ENCODE results near the gene MTSS2. TPM values are rescaled to one million over a fixed set of nuclear protein-coding genes. Genes with fewer than 3 reads are reported as not detected.

MTSS2 gene
- total RNA-seq, 2 donors from 2014 or later = 0.70 to 1.5 TPM

DNA sequence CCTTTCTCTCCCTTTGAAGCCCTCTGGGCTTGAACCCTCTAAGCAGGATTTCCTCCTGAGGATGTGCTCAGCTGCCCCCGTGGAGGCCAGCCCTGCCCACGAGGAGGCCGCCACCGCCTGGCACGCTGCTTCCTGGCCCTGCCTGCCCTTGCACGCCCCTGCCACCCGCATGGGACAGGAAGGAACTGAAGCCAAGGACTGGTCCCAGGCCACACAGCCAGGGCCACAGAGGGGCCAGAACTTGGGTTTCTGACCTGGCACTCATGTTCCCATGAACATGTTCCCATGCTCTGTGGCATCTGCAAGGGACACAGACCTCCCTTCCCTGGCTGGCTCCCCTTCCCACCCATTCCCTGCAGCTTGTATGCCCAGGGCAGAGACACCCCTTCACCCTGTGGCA, 24.1 kb upstream of the MTSS2 start:
- no peaks in the 10 kb centered on the region for H3K9me3 Mint-ChIP-seq
- no peak overlapping the region for H3K4me3 Mint-ChIP-seq

GRCh38 chr16:70709457-70709856, 23.6 kb upstream of the MTSS2 start:
- no peak overlapping the region for H3K27ac Mint-ChIP-seq
- no peak for DNase-seq (ENCODE audit: low spot score)
- H3K9me3 Mint-ChIP-seq = no peaks in the 10 kb centered on the region
- no peaks in the 10 kb centered on the region for H3K4me1 Mint-ChIP-seq (ENCODE audit: low read depth in 2 of 2)
- no peaks in the 10 kb centered on the region for H3K36me3 Mint-ChIP-seq
- ATAC-seq = no peak
- H3K27me3 Mint-ChIP-seq = no peaks in the 10 kb centered on the region
- H3K4me3 Mint-ChIP-seq = no peak overlapping the region

More for the DNA sequence above, 24.1 kb upstream of the MTSS2 start:
- DNase-seq (ENCODE audit: low spot score) (no peak), ATAC-seq (peak in 1 of 2 donors; percentile 13)
- no peaks in the 10 kb centered on the region for H3K36me3 Mint-ChIP-seq
- no peak overlapping the region for H3K27ac Mint-ChIP-seq
- no peaks in the 10 kb centered on the region for H3K27me3 Mint-ChIP-seq
- no peaks in the 10 kb centered on the region for H3K4me1 Mint-ChIP-seq (ENCODE audit: low read depth in 2 of 2)

DNA sequence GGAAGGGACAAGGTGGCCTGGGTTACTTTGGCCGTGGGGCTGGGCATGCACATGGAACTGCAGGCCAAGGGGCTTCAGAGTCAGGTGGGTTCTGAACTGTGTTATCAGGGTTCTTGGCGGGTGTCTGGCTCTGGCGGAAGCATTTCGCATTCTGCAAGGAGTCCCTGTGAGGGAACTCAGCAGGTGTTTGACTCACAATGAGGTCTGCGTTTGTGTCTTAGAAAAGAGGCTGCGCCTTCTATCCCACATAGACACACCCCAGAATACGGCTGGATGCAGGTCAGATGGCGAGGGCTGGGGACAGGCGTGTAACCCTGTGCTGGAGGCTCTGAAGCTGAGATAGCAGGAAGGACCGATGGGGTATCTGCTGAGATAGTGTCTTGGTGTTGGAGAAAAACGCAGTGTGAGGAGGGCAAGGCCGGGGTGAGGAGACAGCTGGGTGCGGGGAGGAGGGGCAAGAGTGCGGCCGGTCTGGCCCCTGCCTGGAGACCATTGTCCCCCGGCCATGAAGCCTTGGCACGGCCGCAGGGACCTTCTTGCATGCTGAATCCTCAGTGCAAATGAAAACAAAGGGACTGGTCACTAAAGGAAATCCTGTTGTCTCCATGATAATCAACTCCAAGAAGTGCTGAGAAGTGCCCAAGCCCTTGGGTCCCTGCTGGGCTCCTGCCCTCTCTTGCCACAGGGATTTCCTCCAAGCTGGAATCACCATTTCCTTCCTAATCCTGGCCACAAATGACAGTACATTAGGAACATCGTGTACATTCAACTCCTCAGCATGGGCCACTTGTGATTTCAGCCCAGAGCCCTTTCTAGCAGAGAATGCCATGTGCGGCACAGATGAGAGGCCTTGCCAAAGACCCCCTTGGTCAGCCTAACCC, 22.8 kb upstream of the MTSS2 start:
- no peak overlapping the region for H3K27ac Mint-ChIP-seq
- ATAC-seq (no peak), DNase-seq (ENCODE audit: low spot score) (no peak)
- no peaks in the 10 kb centered on the region for H3K9me3 Mint-ChIP-seq
- no peaks in the 10 kb centered on the region for H3K4me1 Mint-ChIP-seq (ENCODE audit: low read depth in 2 of 2)
- no peaks in the 10 kb centered on the region for H3K27me3 Mint-ChIP-seq
- H3K4me3 Mint-ChIP-seq = no peak overlapping the region
- no peaks in the 10 kb centered on the region for H3K36me3 Mint-ChIP-seq

DNA sequence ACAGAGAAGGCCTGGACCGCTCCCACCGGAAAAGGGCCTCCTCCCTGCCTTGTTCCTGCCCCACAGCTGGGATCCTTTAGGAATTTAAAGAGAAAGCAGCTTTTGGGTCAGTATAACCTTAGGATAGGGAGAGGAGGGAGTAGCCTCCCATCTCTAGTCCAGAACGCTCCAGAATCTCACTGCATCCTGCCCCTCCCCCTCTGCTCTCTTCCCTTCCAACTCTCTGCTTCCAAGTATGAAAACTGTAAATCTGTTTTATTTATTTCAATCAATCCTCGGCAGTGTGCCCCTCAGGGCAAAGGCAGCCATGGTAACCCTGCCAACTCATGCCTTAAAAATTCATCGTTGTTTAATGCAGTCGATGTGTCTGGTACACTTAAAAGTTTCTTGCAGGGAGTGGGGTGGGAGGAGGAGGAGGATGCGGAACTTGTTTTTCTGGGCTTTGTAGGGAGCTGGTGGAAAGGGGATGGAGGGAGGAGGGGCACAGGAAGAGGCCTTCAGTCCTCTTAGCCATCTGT, 21.2 kb upstream of the MTSS2 start:
- no peak for ATAC-seq
- no peak overlapping the region for H3K4me3 Mint-ChIP-seq

GRCh38 chr16:70705056-70705455, 19.2 kb upstream of the MTSS2 start:
- peaks cover 0 to 7% of the 10 kb centered on the region in 2 donors for H3K4me1 Mint-ChIP-seq (ENCODE audit: low read depth in 2 of 2)
- DNase-seq (ENCODE audit: low spot score) = no peak
- no peaks in the 10 kb centered on the region for H3K27me3 Mint-ChIP-seq
- H3K36me3 Mint-ChIP-seq = no peaks in the 10 kb centered on the region
- H3K4me3 Mint-ChIP-seq = no peak overlapping the region
- ATAC-seq = no peak
- no peak overlapping the region for H3K27ac Mint-ChIP-seq
- no peaks in the 10 kb centered on the region for H3K9me3 Mint-ChIP-seq

More for the DNA sequence above, 21.2 kb upstream of the MTSS2 start:
- peaks cover 0 to 2% of the 10 kb centered on the region in 2 donors for H3K4me1 Mint-ChIP-seq (ENCODE audit: low read depth in 2 of 2)
- H3K27ac Mint-ChIP-seq = no peak overlapping the region
- DNase-seq (ENCODE audit: low spot score) = no peak
- H3K27me3 Mint-ChIP-seq = no peaks in the 10 kb centered on the region
- no peaks in the 10 kb centered on the region for H3K36me3 Mint-ChIP-seq
- no peaks in the 10 kb centered on the region for H3K9me3 Mint-ChIP-seq

- H3K9me3 Mint-ChIP-seq = no peaks in the 10 kb centered on the region
- no peak for DNase-seq (ENCODE audit: low spot score)
These were observed 18.7 kb upstream of the MTSS2 start for GRCh38 chr16:70704586-70704985.

GRCh38 chr16:70703835-70704381, 18.1 kb upstream of the MTSS2 start:
- Mint-ChIP-seq H3K4me3 (no peak overlapping the region), H3K9me3 (no peaks in the 10 kb centered on the region), H3K27me3 (no peaks in the 10 kb centered on the region), H3K27ac (no peak overlapping the region), H3K4me1 (ENCODE audit: low read depth in 2 of 2) (peaks cover 0 to 13% of the 10 kb centered on the region in 2 donors), H3K36me3 (no peaks in the 10 kb centered on the region)
- DNase-seq (ENCODE audit: low spot score) (no peak), ATAC-seq (peak in 1 of 2 donors; percentile 2)

More at GRCh38 chr16:70704586-70704985, 18.7 kb upstream of the MTSS2 start:
- no peak for ATAC-seq
- Mint-ChIP-seq H3K4me1 (ENCODE audit: low read depth in 2 of 2) (peaks cover 0 to 7% of the 10 kb centered on the region in 2 donors), H3K4me3 (no peak overlapping the region), H3K27me3 (no peaks in the 10 kb centered on the region), H3K27ac (no peak overlapping the region), H3K36me3 (no peaks in the 10 kb centered on the region)

GRCh38 chr16:70703041-70703834, 17.4 kb upstream of the MTSS2 start:
- no peak overlapping the region for H3K4me3 Mint-ChIP-seq
- H3K36me3 Mint-ChIP-seq = no peaks in the 10 kb centered on the region
- ATAC-seq (no peak), DNase-seq (ENCODE audit: low spot score) (no peak)
- H3K27ac Mint-ChIP-seq = no peak overlapping the region
- H3K9me3 Mint-ChIP-seq = no peaks in the 10 kb centered on the region
- no peaks in the 10 kb centered on the region for H3K27me3 Mint-ChIP-seq
- H3K4me1 Mint-ChIP-seq (ENCODE audit: low read depth in 2 of 2) = peaks cover 0 to 13% of the 10 kb centered on the region in 2 donors

- H3K4me1 Mint-ChIP-seq (ENCODE audit: low read depth in 2 of 2) = peaks cover 0 to 16% of the 10 kb centered on the region in 2 donors
- H3K36me3 Mint-ChIP-seq = no peaks in the 10 kb centered on the region
- H3K27ac Mint-ChIP-seq = no peak overlapping the region
- DNase-seq (ENCODE audit: low spot score) (no peak), ATAC-seq (no peak)
- H3K27me3 Mint-ChIP-seq = no peaks in the 10 kb centered on the region
- no peak overlapping the region for H3K4me3 Mint-ChIP-seq
- H3K9me3 Mint-ChIP-seq = no peaks in the 10 kb centered on the region
These were observed 16.8 kb upstream of the MTSS2 start for GRCh38 chr16:70702624-70703023.

DNA sequence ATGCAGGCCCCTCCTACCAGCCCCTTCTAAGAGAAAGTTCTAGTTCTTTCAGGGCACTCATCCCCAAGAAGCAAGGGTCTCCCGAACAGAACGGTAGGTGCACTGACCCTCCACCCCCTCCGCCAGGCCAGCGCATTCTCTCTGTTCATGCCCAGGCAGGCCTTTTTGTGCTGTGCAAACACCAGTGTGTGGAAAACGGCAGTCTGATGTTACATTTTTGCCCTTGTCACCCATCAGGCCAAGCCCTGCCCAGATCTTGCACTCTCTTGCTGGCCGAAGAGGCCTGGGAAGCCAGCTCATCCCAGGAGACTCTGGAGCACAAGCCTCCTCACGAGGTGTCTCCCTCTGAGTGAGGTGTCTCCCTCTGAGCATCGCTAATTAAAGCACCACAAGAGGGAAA, 16.1 kb upstream of the MTSS2 start:
- ATAC-seq (no peak), DNase-seq (ENCODE audit: low spot score) (no peak)
- H3K4me1 Mint-ChIP-seq (ENCODE audit: low read depth in 2 of 2) = peaks cover 0 to 17% of the 10 kb centered on the region in 2 donors
- H3K27me3 Mint-ChIP-seq = no peaks in the 10 kb centered on the region
- H3K36me3 Mint-ChIP-seq = no peaks in the 10 kb centered on the region
- no peaks in the 10 kb centered on the region for H3K9me3 Mint-ChIP-seq
- H3K27ac Mint-ChIP-seq = no peak overlapping the region
- no peak overlapping the region for H3K4me3 Mint-ChIP-seq

GRCh38 chr16:70701596-70701995, 15.7 kb upstream of the MTSS2 start:
- Mint-ChIP-seq H3K27ac (peak overlapping the region in 1 of 2 donors; percentile 27), H3K4me1 (ENCODE audit: low read depth in 2 of 2) (peaks cover 0 to 21% of the 10 kb centered on the region in 2 donors), H3K36me3 (no peaks in the 10 kb centered on the region), H3K27me3 (no peaks in the 10 kb centered on the region), H3K4me3 (no peak overlapping the region), H3K9me3 (no peaks in the 10 kb centered on the region)
- ATAC-seq (no peak), DNase-seq (ENCODE audit: low spot score) (no peak)

- DNase-seq (ENCODE audit: low spot score) (no peak), ATAC-seq (no peak)
- Mint-ChIP-seq H3K4me1 (ENCODE audit: low read depth in 2 of 2) (peaks cover 0 to 21% of the 10 kb centered on the region in 2 donors), H3K27ac (no peak overlapping the region), H3K4me3 (no peak overlapping the region), H3K9me3 (no peaks in the 10 kb centered on the region), H3K27me3 (no peaks in the 10 kb centered on the region), H3K36me3 (no peaks in the 10 kb centered on the region)
These were observed 15.2 kb upstream of the MTSS2 start for GRCh38 chr16:70701036-70701435.

GRCh38 chr16:70700101-70701020, 14.5 kb upstream of the MTSS2 start:
- Mint-ChIP-seq H3K4me1 (ENCODE audit: low read depth in 2 of 2) (peaks cover 0 to 25% of the 10 kb centered on the region in 2 donors), H3K4me3 (no peak overlapping the region), H3K27me3 (no peaks in the 10 kb centered on the region), H3K9me3 (no peaks in the 10 kb centered on the region), H3K36me3 (no peaks in the 10 kb centered on the region), H3K27ac (no peak overlapping the region)
- DNase-seq (ENCODE audit: low spot score) (no peak), ATAC-seq (no peak)

All from natural killer cell treated with Interleukin-12 subunit alpha and Interleukin-12 subunit beta and Interleukin-15 and Interleukin-18, amount 100 ng/mL, for 72 hours (primary cell).